GM23338 (cell line): ENCODE data around the gene BNIP1. TPM values are rescaled to one million over a fixed set of nuclear protein-coding genes. Genes with fewer than 3 reads are reported as not detected.

ENCODE experiments used
- ATAC-seq: fragments of 200-7000 bp; cut with Tn5 transposase; 3 replicates; pipeline ENCODE4 v1.9.1; 2020
- DNase-seq: peaks from one replicate; pipeline ENCODE4 v3.0.0-alpha.2; 2015; ENCODE audit warnings: low spot score
- H2AFZ ChIP-seq: fragments of 200-600 bp; sonication (generic); 2 replicates; pipeline ENCODE4 v1.8.0; 2016; ENCODE audit warnings: antibody characterized with exemption, mild to moderate bottlenecking, moderate library complexity
- H3F3A ChIP-seq: fragments of 200-600 bp; sonication (generic); replicated peaks from 2 replicates; pipeline ENCODE4 v1.8.0; 2017; ENCODE audit warnings: antibody characterized with exemption, mixed run types, low read depth
- H3K27ac ChIP-seq: fragments of 200-600 bp; sonication (generic); 2 replicates; pipeline ENCODE4 v1.6.1; 2016; ENCODE audit warnings: low read depth
- H3K27me3 ChIP-seq: fragments of 200-600 bp; sonication (generic); 2 replicates; pipeline ENCODE4 v1.8.0; 2016; ENCODE audit warnings: mild to moderate bottlenecking, mixed run types, moderate library complexity; ENCODE audit not compliant: insufficient read depth
- H3K36me3 ChIP-seq: fragments of 200-600 bp; sonication (generic); 2 replicates; pipeline ENCODE4 v1.8.0; 2016; ENCODE audit warnings: mild to moderate bottlenecking; ENCODE audit not compliant: insufficient read depth
- H3K4me1 ChIP-seq: fragments of 200-600 bp; sonication (generic); 2 replicates; pipeline ENCODE4 v1.8.0; 2016; ENCODE audit warnings: mild to moderate bottlenecking, moderate library complexity; ENCODE audit not compliant: insufficient read depth
- H3K4me2 ChIP-seq: fragments of 200-600 bp; sonication (generic); 2 replicates; pipeline ENCODE4 v1.7.1; 2017; ENCODE audit warnings: mixed run types
- H3K4me3 ChIP-seq: fragments of 200-600 bp; sonication (generic); 2 replicates; pipeline ENCODE4 v1.6.1; 2016; ENCODE audit warnings: mixed run types
- H3K79me2 ChIP-seq: fragments of 200-600 bp; sonication (generic); replicated peaks from 2 replicates; pipeline ENCODE4 v1.8.0; 2017; ENCODE audit warnings: mild to moderate bottlenecking; ENCODE audit not compliant: insufficient read depth
- H3K9me2 ChIP-seq: fragments of 200-600 bp; sonication (generic); 2 replicates; pipeline ENCODE4 v1.8.0; 2017; ENCODE audit not compliant: insufficient read depth
- H4K20me1 ChIP-seq: fragments of 200-600 bp; sonication (generic); replicated peaks from 2 replicates; pipeline ENCODE4 v1.8.0; 2017; ENCODE audit warnings: mild to moderate bottlenecking; ENCODE audit not compliant: insufficient read depth
- H3K27ac Mint-ChIP-seq: 2 replicates; pipeline ENCODE4 v1.8.0; 2020; ENCODE audit warnings: inconsistent platforms, mild to moderate bottlenecking, moderate library complexity, mixed read lengths
- H3K27me3 Mint-ChIP-seq: 3 replicates; pipeline ENCODE4 v1.8.0; 2022; ENCODE audit warnings: low read depth, mild to moderate bottlenecking, moderate library complexity, mixed read lengths, inconsistent platforms; ENCODE audit not compliant: insufficient read depth, poor library complexity
- H3K36me3 Mint-ChIP-seq: 3 replicates; pipeline ENCODE4 v1.8.0; 2021; ENCODE audit warnings: low read depth, mild to moderate bottlenecking, inconsistent platforms, moderate library complexity, mixed read lengths
- H3K4me1 Mint-ChIP-seq: 3 replicates; pipeline ENCODE4 v1.8.0; 2020; ENCODE audit warnings: mild to moderate bottlenecking, inconsistent platforms, mixed read lengths
- H3K4me3 Mint-ChIP-seq: 3 replicates; pipeline ENCODE4 v1.8.0; 2021; ENCODE audit warnings: moderate library complexity, mild to moderate bottlenecking, inconsistent platforms, mixed read lengths
- H3K9me3 Mint-ChIP-seq: 3 replicates; pipeline ENCODE4 v1.8.0; 2020; ENCODE audit warnings: moderate library complexity, mild to moderate bottlenecking, inconsistent platforms, mixed read lengths
- JUNB ChIP-seq: IDR thresholded peaks from one replicate; pipeline ENCODE4 v1.6.1; 2016; ENCODE audit warnings: antibody characterized with exemption; ENCODE audit not compliant: unreplicated experiment
- POLR2AphosphoS5 ChIP-seq: IDR thresholded peaks from 2 replicates; pipeline ENCODE4 v1.6.1; 2016; ENCODE audit warnings: antibody characterized with exemption, low read depth
- ZNF114 ChIP-seq: fragments of 250-450 bp; sonication (Bioruptor Pico); IDR thresholded peaks from 2 replicates; pipeline ENCODE4 v1.5.0; 2020; ENCODE audit warnings: mild to moderate bottlenecking, moderate library complexity
- polyA plus RNA-seq: library from polyadenylated mRNA; unstranded; fragments of >200 nt; fragmentation: Nextera tagmentation; extraction: Ambion mirVana; gene quantifications from 2 replicates; pipeline ENCODE4 v1.2.1, GENCODE V29; 2016
- total RNA-seq: library from RNA; depleted of rRNA; stranded (reverse); fragments of >200 nt; shearing (Covaris generic); gene quantifications from 2 replicates; pipeline ENCODE4 v1.2.3, GENCODE V29; 2014
- TF ChIP-seq, protein P1 (sequence below): fragments of 250-450 bp; sonication (Bioruptor Pico); IDR thresholded peaks from 2 replicates; pipeline ENCODE4 v1.5.0; 2020; ENCODE audit warnings: mild to moderate bottlenecking, moderate library complexity
- TF ChIP-seq, protein P2 (sequence below): IDR thresholded peaks from one replicate; pipeline ENCODE4 v1.6.1; 2018; ENCODE audit warnings: antibody characterized with exemption; ENCODE audit not compliant: unreplicated experiment

The BNIP1 gene
- total and polyA plus RNA-seq, 2 experiments from 2014 or later: 12.1 to 17.0 TPM

DNA sequence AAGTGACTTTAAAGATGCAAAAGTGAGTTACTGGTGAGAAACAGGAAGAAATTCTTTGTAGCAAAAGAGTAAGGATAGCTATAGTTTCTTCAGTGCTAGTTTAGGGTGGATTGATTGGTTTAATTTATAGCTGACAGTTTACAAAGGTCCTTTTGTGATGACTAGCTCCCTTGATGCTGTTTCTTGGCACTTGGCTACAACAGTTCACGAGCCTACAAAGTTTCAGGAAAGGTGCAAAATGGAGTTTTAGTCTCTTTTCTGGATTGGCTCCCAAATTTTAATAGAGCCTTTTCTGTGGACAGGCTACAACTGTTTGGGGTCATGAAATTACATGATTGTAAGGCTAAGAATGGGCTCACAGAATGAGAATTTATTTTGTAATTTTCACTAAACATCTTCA lies 40.9 kb upstream of the BNIP1 start:
- H3K36me3 Mint-ChIP-seq: peaks cover 6% of the 10 kb centered on the region; the same call in 2 of the 3 replicates
- no peak for ATAC-seq
- TF ChIP-seq ZNF114 (CRISPR knock-in tag) (no peak), JUNB (no peak)
- TF ChIP-seq, protein P1, sequence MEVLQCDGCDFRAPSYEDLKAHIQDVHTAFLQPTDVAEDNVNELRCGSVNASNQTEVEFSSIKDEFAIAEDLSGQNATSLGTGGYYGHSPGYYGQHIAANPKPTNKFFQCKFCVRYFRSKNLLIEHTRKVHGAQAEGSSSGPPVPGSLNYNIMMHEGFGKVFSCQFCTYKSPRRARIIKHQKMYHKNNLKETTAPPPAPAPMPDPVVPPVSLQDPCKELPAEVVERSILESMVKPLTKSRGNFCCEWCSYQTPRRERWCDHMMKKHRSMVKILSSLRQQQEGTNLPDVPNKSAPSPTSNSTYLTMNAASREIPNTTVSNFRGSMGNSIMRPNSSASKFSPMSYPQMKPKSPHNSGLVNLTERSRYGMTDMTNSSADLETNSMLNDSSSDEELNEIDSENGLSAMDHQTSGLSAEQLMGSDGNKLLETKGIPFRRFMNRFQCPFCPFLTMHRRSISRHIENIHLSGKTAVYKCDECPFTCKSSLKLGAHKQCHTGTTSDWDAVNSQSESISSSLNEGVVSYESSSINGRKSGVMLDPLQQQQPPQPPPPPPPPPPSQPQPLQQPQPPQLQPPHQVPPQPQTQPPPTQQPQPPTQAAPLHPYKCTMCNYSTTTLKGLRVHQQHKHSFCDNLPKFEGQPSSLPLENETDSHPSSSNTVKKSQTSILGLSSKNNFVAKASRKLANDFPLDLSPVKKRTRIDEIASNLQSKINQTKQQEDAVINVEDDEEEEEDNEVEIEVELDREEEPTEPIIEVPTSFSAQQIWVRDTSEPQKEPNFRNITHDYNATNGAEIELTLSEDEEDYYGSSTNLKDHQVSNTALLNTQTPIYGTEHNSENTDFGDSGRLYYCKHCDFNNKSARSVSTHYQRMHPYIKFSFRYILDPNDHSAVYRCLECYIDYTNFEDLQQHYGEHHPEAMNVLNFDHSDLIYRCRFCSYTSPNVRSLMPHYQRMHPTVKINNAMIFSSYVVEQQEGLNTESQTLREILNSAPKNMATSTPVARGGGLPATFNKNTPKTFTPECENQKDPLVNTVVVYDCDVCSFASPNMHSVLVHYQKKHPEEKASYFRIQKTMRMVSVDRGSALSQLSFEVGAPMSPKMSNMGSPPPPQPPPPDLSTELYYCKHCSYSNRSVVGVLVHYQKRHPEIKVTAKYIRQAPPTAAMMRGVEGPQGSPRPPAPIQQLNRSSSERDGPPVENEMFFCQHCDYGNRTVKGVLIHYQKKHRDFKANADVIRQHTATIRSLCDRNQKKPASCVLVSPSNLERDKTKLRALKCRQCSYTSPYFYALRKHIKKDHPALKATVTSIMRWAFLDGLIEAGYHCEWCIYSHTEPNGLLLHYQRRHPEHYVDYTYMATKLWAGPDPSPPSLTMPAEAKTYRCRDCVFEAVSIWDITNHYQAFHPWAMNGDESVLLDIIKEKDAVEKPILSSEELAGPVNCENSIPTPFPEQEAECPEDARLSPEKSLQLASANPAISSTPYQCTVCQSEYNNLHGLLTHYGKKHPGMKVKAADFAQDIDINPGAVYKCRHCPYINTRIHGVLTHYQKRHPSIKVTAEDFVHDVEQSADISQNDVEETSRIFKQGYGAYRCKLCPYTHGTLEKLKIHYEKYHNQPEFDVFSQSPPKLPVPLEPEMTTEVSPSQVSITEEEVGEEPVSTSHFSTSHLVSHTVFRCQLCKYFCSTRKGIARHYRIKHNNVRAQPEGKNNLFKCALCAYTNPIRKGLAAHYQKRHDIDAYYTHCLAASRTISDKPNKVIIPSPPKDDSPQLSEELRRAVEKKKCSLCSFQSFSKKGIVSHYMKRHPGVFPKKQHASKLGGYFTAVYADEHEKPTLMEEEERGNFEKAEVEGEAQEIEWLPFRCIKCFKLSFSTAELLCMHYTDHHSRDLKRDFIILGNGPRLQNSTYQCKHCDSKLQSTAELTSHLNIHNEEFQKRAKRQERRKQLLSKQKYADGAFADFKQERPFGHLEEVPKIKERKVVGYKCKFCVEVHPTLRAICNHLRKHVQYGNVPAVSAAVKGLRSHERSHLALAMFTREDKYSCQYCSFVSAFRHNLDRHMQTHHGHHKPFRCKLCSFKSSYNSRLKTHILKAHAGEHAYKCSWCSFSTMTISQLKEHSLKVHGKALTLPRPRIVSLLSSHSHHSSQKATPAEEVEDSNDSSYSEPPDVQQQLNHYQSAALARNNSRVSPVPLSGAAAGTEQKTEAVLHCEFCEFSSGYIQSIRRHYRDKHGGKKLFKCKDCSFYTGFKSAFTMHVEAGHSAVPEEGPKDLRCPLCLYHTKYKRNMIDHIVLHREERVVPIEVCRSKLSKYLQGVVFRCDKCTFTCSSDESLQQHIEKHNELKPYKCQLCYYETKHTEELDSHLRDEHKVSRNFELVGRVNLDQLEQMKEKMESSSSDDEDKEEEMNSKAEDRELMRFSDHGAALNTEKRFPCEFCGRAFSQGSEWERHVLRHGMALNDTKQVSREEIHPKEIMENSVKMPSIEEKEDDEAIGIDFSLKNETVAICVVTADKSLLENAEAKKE (CRISPR knock-in tag): no peak
- H3K27me3 Mint-ChIP-seq: peaks cover 3% of the 10 kb centered on the region
- no peaks in the 10 kb centered on the region for H3K4me1 ChIP-seq
- H3K36me3 ChIP-seq: no peaks in the 10 kb centered on the region; the same call in 1 of the 2 replicates
- H3K4me3 Mint-ChIP-seq: no peak overlapping the region
- H3K9me2 ChIP-seq: no peaks in the 10 kb centered on the region
- H3K4me3 ChIP-seq: no peak overlapping the region
- no peak overlapping the region for H3K27ac Mint-ChIP-seq
- no peaks in the 10 kb centered on the region for H3F3A ChIP-seq
- H4K20me1 ChIP-seq: no peaks in the 10 kb centered on the region
- no peak for DNase-seq
- no peak overlapping the region for H2AFZ ChIP-seq
- H3K27me3 ChIP-seq: no peaks in the 10 kb centered on the region
- no peaks in the 10 kb centered on the region for H3K4me1 Mint-ChIP-seq
- no peak overlapping the region for H3K27ac ChIP-seq
- H3K9me3 Mint-ChIP-seq: peaks cover 18% of the 10 kb centered on the region
- H3K79me2 ChIP-seq: no peaks in the 10 kb centered on the region
- no peak overlapping the region for H3K4me2 ChIP-seq

DNA sequence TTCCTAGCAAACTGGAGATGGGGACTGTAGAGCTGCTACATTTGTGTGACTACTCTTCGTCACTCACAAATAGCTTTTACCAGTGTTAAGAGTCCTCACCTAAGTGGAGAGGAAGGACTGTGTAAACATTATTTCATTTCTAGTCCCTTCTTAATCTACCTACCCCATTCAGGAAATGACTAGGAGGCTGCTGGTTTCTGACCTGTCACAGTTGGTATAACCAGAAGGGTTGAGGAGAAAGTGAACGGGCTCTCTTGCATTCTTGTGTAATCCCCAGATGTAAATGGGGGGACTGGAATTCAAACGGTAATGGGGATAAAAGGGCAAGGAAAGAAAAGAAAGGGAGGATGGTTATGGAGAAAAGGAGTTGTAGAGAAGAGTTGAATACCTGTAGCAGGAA lies 35.4 kb upstream of the BNIP1 start:
- Histone ChIP-seq H3K27ac (no peak overlapping the region), H3K27me3 (no peaks in the 10 kb centered on the region), H2AFZ (no peak overlapping the region), H3K36me3 (no peaks in the 10 kb centered on the region), H4K20me1 (no peaks in the 10 kb centered on the region), H3K9me2 (no peaks in the 10 kb centered on the region), H3K4me3 (no peak overlapping the region), H3K79me2 (no peaks in the 10 kb centered on the region), H3K4me1 (0 out of 2 replicates have a peak, but pooled peaks cover 6% of the 10 kb centered on the region), H3F3A (no peaks in the 10 kb centered on the region), H3K4me2 (peak overlapping the region; percentile 3; the same call in 1 of the 2 replicates)
- TF ChIP-seq, protein P2, sequence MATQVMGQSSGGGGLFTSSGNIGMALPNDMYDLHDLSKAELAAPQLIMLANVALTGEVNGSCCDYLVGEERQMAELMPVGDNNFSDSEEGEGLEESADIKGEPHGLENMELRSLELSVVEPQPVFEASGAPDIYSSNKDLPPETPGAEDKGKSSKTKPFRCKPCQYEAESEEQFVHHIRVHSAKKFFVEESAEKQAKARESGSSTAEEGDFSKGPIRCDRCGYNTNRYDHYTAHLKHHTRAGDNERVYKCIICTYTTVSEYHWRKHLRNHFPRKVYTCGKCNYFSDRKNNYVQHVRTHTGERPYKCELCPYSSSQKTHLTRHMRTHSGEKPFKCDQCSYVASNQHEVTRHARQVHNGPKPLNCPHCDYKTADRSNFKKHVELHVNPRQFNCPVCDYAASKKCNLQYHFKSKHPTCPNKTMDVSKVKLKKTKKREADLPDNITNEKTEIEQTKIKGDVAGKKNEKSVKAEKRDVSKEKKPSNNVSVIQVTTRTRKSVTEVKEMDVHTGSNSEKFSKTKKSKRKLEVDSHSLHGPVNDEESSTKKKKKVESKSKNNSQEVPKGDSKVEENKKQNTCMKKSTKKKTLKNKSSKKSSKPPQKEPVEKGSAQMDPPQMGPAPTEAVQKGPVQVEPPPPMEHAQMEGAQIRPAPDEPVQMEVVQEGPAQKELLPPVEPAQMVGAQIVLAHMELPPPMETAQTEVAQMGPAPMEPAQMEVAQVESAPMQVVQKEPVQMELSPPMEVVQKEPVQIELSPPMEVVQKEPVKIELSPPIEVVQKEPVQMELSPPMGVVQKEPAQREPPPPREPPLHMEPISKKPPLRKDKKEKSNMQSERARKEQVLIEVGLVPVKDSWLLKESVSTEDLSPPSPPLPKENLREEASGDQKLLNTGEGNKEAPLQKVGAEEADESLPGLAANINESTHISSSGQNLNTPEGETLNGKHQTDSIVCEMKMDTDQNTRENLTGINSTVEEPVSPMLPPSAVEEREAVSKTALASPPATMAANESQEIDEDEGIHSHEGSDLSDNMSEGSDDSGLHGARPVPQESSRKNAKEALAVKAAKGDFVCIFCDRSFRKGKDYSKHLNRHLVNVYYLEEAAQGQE: no peak
- no peak for TF ChIP-seq POLR2AphosphoS5
- Mint-ChIP-seq H3K36me3 (no peaks in the 10 kb centered on the region), H3K4me1 (peaks cover 4% of the 10 kb centered on the region), H3K9me3 (no peaks in the 10 kb centered on the region; the same call in 2 of the 3 replicates), H3K27me3 (no peaks in the 10 kb centered on the region), H3K4me3 (no peak overlapping the region), H3K27ac (peak overlapping the region; percentile 4; the same call in 1 of the 2 replicates)
- ATAC-seq: peak; percentile 66
- peak; percentile 41 for DNase-seq
